Caco-2 (cell line): ENCODE results near the gene PPFIBP2. TPM values are rescaled to one million over a fixed set of nuclear protein-coding genes. Genes with fewer than 3 reads are reported as not detected.

Experiments
- BruUV-seq: library from RNA; stranded (reverse); fragments of 400-500 nt; replicated peaks from 2 replicates; lab custom pipeline; 2021; lab: Mats Ljungman, UMichigan
- CTCF ChIA-PET: fragments of 300-600 bp; sonication (Branson Sonifier 250); formaldehyde crosslinking; loops from one replicate; lab custom pipeline; 2022; ENCODE audit warnings: antibody characterized with exemption; lab: Charles Lee
- POLR2A ChIA-PET: fragments of 300-600 bp; sonication (Branson Sonifier 250); formaldehyde crosslinking; loops from one replicate; lab custom pipeline; 2022; ENCODE audit warnings: antibody characterized with exemption; lab: Charles Lee
- DNase-seq, 2 experiments: peaks; one replicate each; pipeline versions ENCODE4 v3.0.0 to v3.0.0-alpha.2; 2020 to 2022
- H3K27me3 ChIP-seq: replicated peaks from 2 replicates; pipeline ENCODE4 v1.6.0; 2011; ENCODE audit warnings: low read length; ENCODE audit not compliant: control insufficient read depth, insufficient read depth
- H3K36me3 ChIP-seq: 2 replicates; pipeline ENCODE4 v1.5.1; 2011; ENCODE audit warnings: low read length; ENCODE audit not compliant: control insufficient read depth, insufficient read depth
- H3K4me1 ChIP-seq: fragments of 250-450 bp; sonication (Bioruptor Pico); 2 replicates; pipeline ENCODE4 v1.5.1; 2020; ENCODE audit warnings: mild to moderate bottlenecking
- H3K4me3 ChIP-seq: 2 replicates; pipeline ENCODE4 v1.5.1; 2011; ENCODE audit warnings: low read depth, mild to moderate bottlenecking, control low read depth, low read length
- H3K9me3 ChIP-seq: fragments of 250-450 bp; sonication (Bioruptor Pico); 2 replicates; pipeline ENCODE4 v1.5.1; 2020; ENCODE audit warnings: mild to moderate bottlenecking, moderate library complexity
- H3K27ac Mint-ChIP-seq: one replicate; pipeline ENCODE4 v1.8.0; 2022; ENCODE audit warnings: mixed read lengths; ENCODE audit not compliant: unreplicated experiment
- H3K27me3 Mint-ChIP-seq: one replicate; pipeline ENCODE4 v1.8.0; 2022; ENCODE audit warnings: mixed read lengths; ENCODE audit not compliant: insufficient read depth, unreplicated experiment
- H3K36me3 Mint-ChIP-seq: one replicate; pipeline ENCODE4 v1.8.0; 2022; ENCODE audit warnings: mild to moderate bottlenecking, mixed read lengths; ENCODE audit not compliant: insufficient read depth, unreplicated experiment
- H3K4me1 Mint-ChIP-seq: one replicate; pipeline ENCODE4 v1.8.0; 2022; ENCODE audit warnings: low read depth, mixed read lengths; ENCODE audit not compliant: unreplicated experiment
- H3K4me3 Mint-ChIP-seq: one replicate; pipeline ENCODE4 v1.8.0; 2022; ENCODE audit warnings: mild to moderate bottlenecking, moderate library complexity, mixed read lengths; ENCODE audit not compliant: unreplicated experiment
- H3K9me3 Mint-ChIP-seq: one replicate; pipeline ENCODE4 v1.8.0; 2022; ENCODE audit warnings: mixed read lengths; ENCODE audit not compliant: unreplicated experiment
- CTCF ChIP-seq, 2 experiments: fragments of 200-600 bp in 1 of 2; IDR thresholded peaks; 1 replicate in 1 of 2; 2 replicates in 1 of 2; pipeline versions ENCODE4 v1.5.1 to v1.8.0; 2011 to 2022; ENCODE audit warnings: antibody characterized with exemption in 1 of 2, control low read depth in 1 of 2, inconsistent platforms in 1 of 2, low read depth in 1 of 2, low read length in 1 of 2, mild to moderate bottlenecking in 1 of 2, moderate library complexity in 1 of 2; ENCODE audit not compliant: insufficient read depth in 1 of 2, severe bottlenecking in 1 of 2, unreplicated experiment in 1 of 2
- intact Hi-C: fragments of 100-400 bp; cut with micrococcal nuclease; formaldehyde crosslinking; loops from one replicate; pipeline ENCODE4 v1.10.0; 2022; ENCODE audit not compliant: unreplicated experiment
- total RNA-seq: library from RNA; stranded (reverse); gene quantifications from 2 replicates; pipeline ENCODE4 v1.2.3, GENCODE V29; 2022

PPFIBP2 gene
- total RNA-seq, 1 experiment from 2014 or later: 72.5 TPM

GRCh38 chr11:7664867-7665266 lies 151.1 kb downstream of the PPFIBP2 start:
- H3K27me3 Mint-ChIP-seq: no peaks in the 10 kb centered on the region
- no peaks in the 10 kb centered on the region for H3K9me3 ChIP-seq
- CTCF ChIA-PET: interaction anchor here (0.7 to 2.1 kb wide), 6 partner anchors 65 to 312 kb away, joined by 3 to 31 read pairs (median 13); partner anchors contain the start of gene PPFIBP2
- peaks cover 12% of the 10 kb centered on the region for H3K4me1 Mint-ChIP-seq
- H3K27ac Mint-ChIP-seq: peak overlapping the region; percentile 57
- intact Hi-C loops: loop anchor here (1.0 to 5.0 kb wide), 3 partner anchors 94 to 223 kb away; partner anchors contain the start of gene PPFIBP2
- no peak for DNase-seq
- no TSS peak for BruUV-seq
- no peaks in the 10 kb centered on the region for H3K4me1 ChIP-seq
- TF ChIP-seq CTCF (IDR thresholded peaks at IDR 0.05; ENCODE audit: insufficient read depth in 1 of 2, low read depth in 1 of 2, low read length in 1 of 2, severe bottlenecking in 1 of 2, unreplicated experiment in 1 of 2): no peak
- H3K36me3 Mint-ChIP-seq: peaks cover 64% of the 10 kb centered on the region
- H3K9me3 Mint-ChIP-seq: no peaks in the 10 kb centered on the region
- H3K27me3 ChIP-seq: no peaks in the 10 kb centered on the region
- POLR2A ChIA-PET: no interaction called here
- no peak overlapping the region for H3K4me3 ChIP-seq
- no peak overlapping the region for H3K4me3 Mint-ChIP-seq
- H3K36me3 ChIP-seq: peaks cover 4% of the 10 kb centered on the region

GRCh38 chr11:7665473-7666291 lies 151.9 kb downstream of the PPFIBP2 start:
- no peaks in the 10 kb centered on the region for H3K9me3 ChIP-seq
- H3K27ac Mint-ChIP-seq: peak overlapping the region; percentile 11
- peaks cover 4% of the 10 kb centered on the region for H3K36me3 ChIP-seq
- H3K4me1 Mint-ChIP-seq: peaks cover 12% of the 10 kb centered on the region
- ChIA-PET POLR2A (no interaction called here), CTCF (interaction anchor here (0.6 to 2.1 kb wide), 11 partner anchors 9 to 320 kb away, joined by 3 to 31 read pairs (median 5); partner anchors contain the start of gene PPFIBP2)
- no peaks in the 10 kb centered on the region for H3K9me3 Mint-ChIP-seq
- no peak overlapping the region for H3K4me3 Mint-ChIP-seq
- H3K27me3 Mint-ChIP-seq: no peaks in the 10 kb centered on the region
- no peaks in the 10 kb centered on the region for H3K4me1 ChIP-seq
- intact Hi-C loops: loop anchor here (1.0 to 5.0 kb wide), 3 partner anchors 94 to 223 kb away; partner anchors contain the start of gene PPFIBP2
- no peaks in the 10 kb centered on the region for H3K27me3 ChIP-seq
- DNase-seq: peak; percentile 87 to 90
- H3K4me3 ChIP-seq: no peak overlapping the region
- TF ChIP-seq CTCF (IDR thresholded peaks at IDR 0.05; ENCODE audit: insufficient read depth in 1 of 2, low read depth in 1 of 2, low read length in 1 of 2, severe bottlenecking in 1 of 2, unreplicated experiment in 1 of 2): peak; percentile 92 to 94
- no TSS peak for BruUV-seq
- H3K36me3 Mint-ChIP-seq: peaks cover 65% of the 10 kb centered on the region

GRCh38 chr11:7666292-7666866 lies 152.6 kb downstream of the PPFIBP2 start:
- H3K9me3 ChIP-seq: no peaks in the 10 kb centered on the region
- H3K4me3 Mint-ChIP-seq: no peak overlapping the region
- TF ChIP-seq CTCF (IDR thresholded peaks at IDR 0.05; ENCODE audit: insufficient read depth in 1 of 2, low read depth in 1 of 2, low read length in 1 of 2, severe bottlenecking in 1 of 2, unreplicated experiment in 1 of 2): no peak
- intact Hi-C loops: loop anchor here (5.0 kb wide), 1 partner anchor 224 kb away; no protein-coding TSS in a partner anchor
- BruUV-seq: no TSS peak
- H3K27ac Mint-ChIP-seq: peak overlapping the region; percentile 11
- ChIA-PET CTCF (interaction anchor here (1.2 to 2.1 kb wide), 6 partner anchors 9 to 313 kb away, joined by 4 to 31 read pairs (median 13); partner anchors contain the start of gene PPFIBP2), POLR2A (no interaction called here)
- H3K4me1 ChIP-seq: no peaks in the 10 kb centered on the region
- peaks cover 12% of the 10 kb centered on the region for H3K4me1 Mint-ChIP-seq
- no peaks in the 10 kb centered on the region for H3K27me3 ChIP-seq
- H3K4me3 ChIP-seq: no peak overlapping the region
- DNase-seq: no peak
- H3K36me3 Mint-ChIP-seq: peaks cover 60% of the 10 kb centered on the region
- no peaks in the 10 kb centered on the region for H3K9me3 Mint-ChIP-seq
- no peaks in the 10 kb centered on the region for H3K27me3 Mint-ChIP-seq
- peaks cover 4% of the 10 kb centered on the region for H3K36me3 ChIP-seq
